GM10248 (cell line): Measurements from ENCODE around the gene FAM47E.

Experiments used
- CTCF ChIA-PET: fragments of 300-600 bp; sonication (Branson Sonifier 250); formaldehyde crosslinking; extraction: SDS; loops from one replicate; lab custom pipeline; 2021; ENCODE audit warnings: antibody characterized with exemption; lab: Yijun Ruan, JAX
- POLR2A ChIA-PET: fragments of 350-650 bp; sonication (Branson Sonifier 250); formaldehyde crosslinking; extraction: SDS; loops from one replicate; lab custom pipeline; 2020; ENCODE audit warnings: antibody characterized with exemption; lab: Yijun Ruan, JAX
- DNase-seq: peaks from one replicate; pipeline ENCODE4 v3.0.0; 2012; ENCODE audit errors: extremely low spot score
- CTCF ChIP-seq: IDR thresholded peaks from 2 replicates; pipeline ENCODE4 v1.5.1; 2012; ENCODE audit warnings: mild to moderate bottlenecking, low read depth; ENCODE audit errors: extremely low read depth, missing control alignments, control extremely low read depth

The FAM47E gene

GRCh38 chr4:76312457-76312856 lies 60.9 kb downstream of the FAM47E start:
- TF ChIP-seq CTCF = no peak
- DNase-seq = no peak
- ChIA-PET CTCF (interaction anchor here (1.0 to 1.4 kb wide), 3 partner anchors 11 to 34 kb away, joined by 3 to 4 read pairs (median 3); no protein-coding TSS in a partner anchor), POLR2A (no interaction called here)

- no peak for TF ChIP-seq CTCF
- CTCF ChIA-PET = interaction anchor here (1.4 kb wide), 2 partner anchors 12 to 35 kb away, joined by 3 to 4 read pairs; no protein-coding TSS in a partner anchor
- POLR2A ChIA-PET = no interaction called here
- no peak for DNase-seq
Measured at GRCh38 chr4:76313547-76313946, 62.0 kb downstream of the FAM47E start.

- DNase-seq = no peak
- TF ChIP-seq CTCF = no peak
- POLR2A ChIA-PET = no interaction called here
- CTCF ChIA-PET = interaction anchor here (0.9 to 1.2 kb wide), 2 partner anchors 10 to 12 kb away, joined by 3 read pairs; no protein-coding TSS in a partner anchor
Measured at GRCh38 chr4:76315267-76315918, 63.9 kb downstream of the FAM47E start.

- POLR2A ChIA-PET = no interaction called here
Measured at GRCh38 chr4:76316131-76316530, 64.6 kb downstream of the FAM47E start.

GRCh38 chr4:76322236-76322635 lies 70.7 kb downstream of the FAM47E start:
- ChIA-PET POLR2A (no interaction called here), CTCF (interaction anchor here (2.6 kb wide), 1 partner anchor 16 kb away, joined by 8 read pairs; no protein-coding TSS in a partner anchor)
- no peak for TF ChIP-seq CTCF
- no peak for DNase-seq

More at GRCh38 chr4:76316131-76316530, 64.6 kb downstream of the FAM47E start:
- TF ChIP-seq CTCF = no peak
- CTCF ChIA-PET = interaction anchor here (0.9 kb wide), 1 partner anchor 10 kb away, joined by 3 read pairs; no protein-coding TSS in a partner anchor
- DNase-seq = no peak

- DNase-seq = no peak
- CTCF ChIA-PET = no interaction called here
- POLR2A ChIA-PET = no interaction called here
- no peak for TF ChIP-seq CTCF
Measured at GRCh38 chr4:76325072-76325471, 73.6 kb downstream of the FAM47E start.
